ENCODE results near the gene AFMID. TPM values are rescaled to one million over a fixed set of nuclear protein-coding genes. Genes with fewer than 3 reads are reported as not detected.
A peak's percentile ranks its signal among the peaks of the same experiment; 100 is the strongest.

The AFMID gene
- total and polyA plus RNA-seq, 2 of the 8 experiments (the other 6 are each of a cell fraction or from before 2014, with no cell fraction given), result 49.0 to 53.0 TPM

- Histone ChIP-seq H3K79me2 (ENCODE audit: control insufficient read depth in 1 of 2, insufficient read depth in 2 of 2, low read length in 2 of 2) (no peaks in the 10 kb centered on the region), H3K23me2 (ENCODE audit: low read depth, low read length) (peaks cover 5% of the 10 kb centered on the region; the same call in 1 of the 2 replicates), H3K36me3 (ENCODE audit: control insufficient read depth in 2 of 4, insufficient read depth in 4 of 4, low read length in 3 of 4) (no peaks in the 10 kb centered on the region; a peak in 1 of 8 replicates), H2BK12ac (ENCODE audit: low read depth, low read length) (no peak overlapping the region), H3K14ac (ENCODE audit: insufficient read length) (no peak overlapping the region), H3K18ac (ENCODE audit: extremely low read depth, low read length) (no peak overlapping the region), H3K79me1 (ENCODE audit: low read depth, low read length) (peaks cover 6% of the 10 kb centered on the region), H2AFZ (ENCODE audit: low read length) (no peak overlapping the region), H3K4me1 (replicated peaks in 1 of 4; ENCODE audit: control insufficient read depth in 3 of 4, insufficient read depth in 4 of 4, low read length in 3 of 4) (peaks cover 0 to 25% (median 14%) of the 10 kb centered on the region in 4 experiments; a peak in 6 of 7 replicates), H2BK120ac (replicated peaks; ENCODE audit: low read depth, low read length) (no peak overlapping the region), H3K4me3 (ENCODE audit: extremely low read depth in 1 of 4, insufficient read depth in 2 of 4, low read depth in 3 of 4, low read length in 4 of 4) (no peak overlapping the region), H3K27ac (ENCODE audit: low read depth, low read length) (no peak overlapping the region), H4K91ac (replicated peaks; ENCODE audit: insufficient read length, low read length) (no peak overlapping the region), H2BK15ac (ENCODE audit: low read length) (0 out of 2 replicates have a peak overlapping the region, but pooled peaks have one; percentile 29), H3K23ac (ENCODE audit: insufficient read length) (no peak overlapping the region), H2BK5ac (ENCODE audit: low read depth, low read length) (no peak overlapping the region), H4K5ac (ENCODE audit: insufficient read length, low read depth, low read length) (no peak overlapping the region), H4K20me1 (replicated peaks in 1 of 2; ENCODE audit: control insufficient read depth in 1 of 2, insufficient read depth in 2 of 2, low read length in 2 of 2) (peaks cover 5 to 6% of the 10 kb centered on the region in 2 experiments), H3K27me3 (replicated peaks in 1 of 4; ENCODE audit: control insufficient read depth in 3 of 4, extremely low read depth in 1 of 4, insufficient read depth in 3 of 4, low read length in 3 of 4) (no peaks in the 10 kb centered on the region), H2AK5ac (ENCODE audit: low read depth, low read length) (no peak overlapping the region), H3K9ac (replicated peaks in 1 of 4; ENCODE audit: extremely low read depth in 1 of 4, low read depth in 3 of 4, low read length in 3 of 4) (no peak overlapping the region), H3K4me2 (ENCODE audit: insufficient read depth in 1 of 2, low read depth in 2 of 2, low read length in 2 of 2) (no peak overlapping the region), H3K56ac (replicated peaks; ENCODE audit: insufficient read length, low read depth, low read length) (no peak overlapping the region), H2BK20ac (ENCODE audit: low read length) (no peak overlapping the region), H3K9me3 (ENCODE audit: insufficient read depth in 2 of 2, low read depth in 1 of 2, low read length in 1 of 2) (no peaks in the 10 kb centered on the region), H3K4ac (replicated peaks; ENCODE audit: insufficient read length, low read depth, low read length) (no peak overlapping the region), H4K8ac (ENCODE audit: extremely low read depth, insufficient read depth, low read length) (no peak overlapping the region)
- FAIRE-seq (no peak), DNase-seq (ENCODE audit: low read depth in 1 of 2, low spot score in 2 of 2) (no peak)
- ChIA-PET CTCF (ENCODE audit: partially characterized antibody) (interaction anchor here (1.2 to 2.6 kb wide), 4 partner anchors 9 to 81 kb away, joined by 4 to 13 read pairs (median 8); no protein-coding TSS in a partner anchor), POLR2A (ENCODE audit: partially characterized antibody) (no interaction called here)
- TF ChIP-seq SP4 (IDR thresholded peaks at IDR 0.05; ENCODE audit: low read length), result no peak
- TF ChIP-seq FOSL1 (IDR thresholded peaks at IDR 0.05; ENCODE audit: insufficient read depth, low read depth, low read length), result no peak
- TF ChIP-seq TCF12 (IDR thresholded peaks at IDR 0.05; ENCODE audit: low read depth, low read length), result 0 out of 2 replicates have a peak, but pooled peaks have one; percentile 73
- no peak for TF ChIP-seq POU5F1 (IDR thresholded peaks at IDR 0.05; ENCODE audit: low read depth, low read length)
- WGBS, 2 experiments (ENCODE audit: extremely low coverage in 1 of 2, insufficient coverage in 1 of 2, insufficient read length in 1 of 2, insufficient replicate concordance in 2 of 2, low coverage in 1 of 2, low lambda C conversion rate in 2 of 2, missing lambda C conversion rate in 1 of 2), result 64% methylated on average over 5 of the region's 6 CpGs; no CpG with 5 or more reads in 1 of the 2 experiments
Observed at GRCh38 chr17:78166416-78166815, 20.7 kb upstream of the AFMID start.

Data from H1 (cell line).